GM18507 (cell line): ENCODE results near the gene SURF4.
"Not testable (repeated sequence)": the region's sequence is repeated elsewhere in the genome, so short reads cannot be mapped to it uniquely, and the experiment has no call there.

Experiments used
- DNase-seq: peaks from one replicate; pipeline ENCODE4 v3.0.0; 2011; ENCODE audit warnings: low read depth; ENCODE audit not compliant: insufficient read length; ENCODE audit errors: extremely low spot score
- FAIRE-seq: peaks from 2 replicates; lab custom pipeline; 2011; peaks lifted over from hg19 to GRCh38; lab: Jason Lieb, UNC

Gene SURF4

DNA sequence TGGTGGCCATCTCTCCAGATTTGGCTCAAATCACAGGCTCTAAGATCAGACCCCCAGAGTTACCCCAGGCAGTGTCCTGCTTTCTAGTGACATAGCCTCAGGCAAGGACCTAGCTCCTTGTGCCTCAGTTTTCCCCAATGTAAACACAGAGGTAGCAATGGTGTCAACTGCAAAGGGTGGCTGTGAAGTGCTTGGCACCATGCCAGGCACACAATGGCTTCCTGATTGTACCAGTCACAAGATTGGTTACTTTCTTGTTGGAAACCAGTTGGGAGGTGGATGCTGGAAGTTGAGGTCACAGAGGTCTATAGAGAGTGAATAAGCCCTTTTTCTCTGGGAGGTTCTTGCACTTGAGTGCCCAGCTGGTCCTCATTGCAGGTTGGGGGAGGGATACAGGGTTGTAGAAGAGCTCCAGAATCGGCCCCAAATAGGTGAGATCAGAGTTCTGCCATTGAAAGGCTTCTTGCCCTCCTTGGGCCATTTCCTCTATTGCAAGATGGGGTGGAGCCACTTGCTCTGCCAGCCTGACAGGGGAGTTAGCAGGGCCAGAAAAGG, 2.6 kb upstream of the SURF4 start:
- FAIRE-seq (no peak), DNase-seq (no peak)

DNA sequence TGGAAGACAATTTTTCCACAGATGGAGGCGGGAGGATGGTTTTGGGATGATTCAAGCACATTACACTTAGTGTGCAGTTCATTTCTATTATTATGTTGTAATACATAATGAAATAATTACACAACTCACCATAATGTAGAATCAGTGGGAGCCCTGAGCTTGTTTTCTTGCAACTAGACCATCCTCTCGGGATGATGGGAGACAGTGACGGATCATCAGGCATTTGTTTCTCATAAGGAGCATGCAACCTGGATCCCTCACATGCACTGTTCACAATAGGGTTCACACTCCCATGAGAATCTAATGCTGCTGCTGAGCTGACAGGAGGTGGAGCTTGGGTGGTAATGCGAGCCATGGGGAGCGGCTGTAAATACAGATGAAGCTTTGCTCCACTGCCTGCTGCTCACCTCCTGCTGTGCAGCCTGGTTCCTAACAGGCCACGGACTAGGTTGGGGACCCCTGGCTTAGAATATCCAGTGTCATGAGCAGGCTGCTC, 1.9 kb upstream of the SURF4 start:
- no peak for FAIRE-seq

GRCh38 chr9:133377280-133377679, 1.4 kb upstream of the SURF4 start:
- FAIRE-seq, DNase-seq: not testable (repeated sequence)

More for the DNA sequence above, 1.9 kb upstream of the SURF4 start:
- DNase-seq: no peak

DNA sequence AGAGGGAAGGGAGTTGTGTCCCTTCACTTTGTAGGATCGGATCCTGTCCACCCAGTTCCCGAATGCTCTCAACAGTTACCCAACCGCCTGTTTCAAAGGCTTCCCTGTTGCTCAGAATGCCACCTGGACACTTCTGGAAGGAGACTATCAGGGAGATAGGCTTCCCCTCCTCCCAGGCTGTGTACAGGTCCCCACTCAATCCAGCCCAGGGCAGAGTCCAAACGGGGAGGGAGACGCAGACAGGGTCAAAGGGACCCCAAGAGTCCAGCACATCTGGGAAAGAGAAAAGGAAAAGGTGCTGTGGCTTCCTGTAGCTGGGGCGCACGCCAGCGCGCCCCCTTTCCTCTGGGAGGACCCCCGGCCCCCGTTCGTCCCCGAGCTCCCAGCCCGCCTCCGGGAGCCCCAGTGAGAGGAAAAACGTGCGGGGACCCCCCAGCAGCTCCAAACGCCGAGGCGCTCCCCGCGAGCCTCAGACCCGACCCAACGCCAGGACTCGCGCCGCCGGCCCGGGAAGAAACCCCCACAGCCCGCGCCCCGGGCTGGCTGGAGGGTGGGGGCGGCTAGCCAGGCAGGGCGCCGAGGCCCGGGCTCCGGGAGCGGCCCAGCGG, 640 bp downstream of the SURF4 start:
- DNase-seq (no peak), FAIRE-seq (no peak)

GRCh38 chr9:133374612-133375115, 1.2 kb downstream of the SURF4 start:
- FAIRE-seq (no peak), DNase-seq (no peak)

DNA sequence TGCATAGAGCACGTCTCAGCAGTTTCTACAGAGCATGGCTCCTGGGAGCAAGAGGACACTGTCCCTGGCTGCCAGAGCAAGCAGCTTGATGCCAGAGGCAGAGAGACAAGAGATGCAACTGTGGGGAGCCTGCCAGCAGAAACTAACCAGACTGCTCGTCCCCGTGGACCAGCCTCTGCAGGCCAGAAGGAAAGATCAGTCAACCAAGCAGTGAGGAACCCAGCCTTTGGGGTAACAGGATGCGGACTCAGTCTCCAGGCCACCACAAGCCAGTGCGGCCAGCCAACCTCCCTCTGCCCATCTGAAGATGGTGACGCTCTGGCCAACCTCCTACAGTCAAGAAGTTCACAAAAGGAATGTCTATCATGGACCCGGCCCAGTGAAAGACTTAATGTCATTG, 3.7 kb downstream of the SURF4 start:
- FAIRE-seq (no peak), DNase-seq (no peak)

DNA sequence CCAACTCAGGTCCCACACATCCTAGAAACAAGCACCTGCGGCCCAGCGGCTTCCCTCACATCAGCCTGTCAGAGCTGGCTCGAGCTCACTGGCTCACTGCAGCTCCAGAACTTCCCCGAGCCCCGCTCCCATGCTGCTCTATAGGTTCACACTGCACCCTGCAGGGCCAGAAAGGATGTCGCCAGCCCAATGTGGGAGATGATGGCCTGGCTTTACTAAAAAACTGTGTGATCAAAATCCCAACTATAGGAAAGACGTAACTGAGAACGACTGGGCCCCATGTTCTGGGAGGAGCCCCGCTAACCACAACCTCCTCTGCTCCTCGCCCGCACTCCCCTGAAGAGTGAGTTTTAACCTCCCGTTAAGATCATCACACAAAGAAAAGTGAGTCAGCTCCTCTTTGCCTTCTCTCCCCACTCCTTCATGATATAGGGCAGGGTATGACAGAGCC, 4.6 kb downstream of the SURF4 start:
- DNase-seq (no peak), FAIRE-seq (no peak)

GRCh38 chr9:133370685-133371084, 5.2 kb downstream of the SURF4 start:
- DNase-seq (no peak), FAIRE-seq (no peak)

GRCh38 chr9:133369933-133370332, 5.9 kb downstream of the SURF4 start:
- no peak for FAIRE-seq
- no peak for DNase-seq

- no peak for FAIRE-seq
- no peak for DNase-seq
These were observed 6.4 kb downstream of the SURF4 start for GRCh38 chr9:133369422-133369821.

- FAIRE-seq: no peak
- no peak for DNase-seq
These were observed 7.5 kb downstream of the SURF4 start for GRCh38 chr9:133368249-133368881.

DNA sequence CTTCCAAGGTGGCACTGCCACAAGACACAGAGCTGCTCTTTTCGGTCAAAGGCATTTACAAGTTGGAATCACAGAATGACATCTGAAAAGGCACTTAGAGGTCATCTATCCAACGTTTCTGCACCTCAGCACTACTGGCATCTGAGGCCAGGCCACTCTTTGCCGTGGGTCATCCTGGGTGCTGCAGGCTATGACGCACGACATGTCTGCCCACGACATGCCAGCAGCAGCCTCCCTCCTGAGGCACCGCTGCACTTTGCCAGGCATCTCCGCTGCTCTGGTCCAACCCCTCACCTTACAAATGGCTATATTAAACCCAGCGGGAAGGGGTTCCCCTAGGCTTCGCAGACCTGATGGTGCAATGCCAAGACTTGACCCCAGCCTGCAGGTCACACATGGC, 8.1 kb downstream of the SURF4 start:
- DNase-seq: no peak
- no peak for FAIRE-seq

DNA sequence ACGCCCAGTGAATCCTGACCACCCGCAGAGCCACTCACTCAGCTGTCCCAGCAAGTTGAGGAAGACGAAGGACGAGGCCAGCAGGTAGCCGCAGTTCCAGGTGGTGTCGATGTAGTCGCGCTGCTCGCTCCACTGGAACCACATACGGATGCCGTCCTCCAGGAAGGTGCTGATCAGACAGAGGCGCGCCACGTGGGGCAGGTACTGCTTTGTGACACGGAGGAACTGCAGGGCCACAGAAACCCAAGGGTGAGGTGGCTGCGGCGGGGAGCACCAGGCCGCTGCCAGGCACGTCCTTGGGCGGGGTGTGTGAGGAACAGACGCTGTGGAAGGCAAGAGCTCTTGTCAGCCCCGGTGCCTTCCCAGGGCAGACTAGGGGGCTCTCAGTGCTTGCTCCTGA, 8.6 kb downstream of the SURF4 start:
- DNase-seq (no peak), FAIRE-seq (no peak)

DNA sequence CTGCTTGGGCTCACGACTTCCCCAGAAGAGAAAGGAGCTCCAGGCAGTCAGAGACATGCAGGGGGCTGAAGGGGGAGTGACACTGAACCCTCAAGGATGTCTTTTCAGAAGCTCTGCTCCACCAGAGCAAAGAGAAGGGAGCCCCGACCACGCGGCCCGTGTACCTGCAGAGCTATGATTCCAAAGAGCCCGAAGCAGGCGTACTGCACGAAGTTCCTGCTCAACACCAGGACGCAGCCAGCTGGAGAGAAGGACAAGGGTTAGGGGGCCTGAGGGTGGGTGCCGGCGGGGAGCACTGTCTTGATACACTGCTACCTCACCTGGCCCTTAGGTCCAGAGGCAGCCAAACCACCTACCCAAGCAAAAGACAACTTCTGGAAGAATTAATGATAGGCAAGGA, 9.4 kb downstream of the SURF4 start:
- no peak for FAIRE-seq
- DNase-seq: no peak

DNA sequence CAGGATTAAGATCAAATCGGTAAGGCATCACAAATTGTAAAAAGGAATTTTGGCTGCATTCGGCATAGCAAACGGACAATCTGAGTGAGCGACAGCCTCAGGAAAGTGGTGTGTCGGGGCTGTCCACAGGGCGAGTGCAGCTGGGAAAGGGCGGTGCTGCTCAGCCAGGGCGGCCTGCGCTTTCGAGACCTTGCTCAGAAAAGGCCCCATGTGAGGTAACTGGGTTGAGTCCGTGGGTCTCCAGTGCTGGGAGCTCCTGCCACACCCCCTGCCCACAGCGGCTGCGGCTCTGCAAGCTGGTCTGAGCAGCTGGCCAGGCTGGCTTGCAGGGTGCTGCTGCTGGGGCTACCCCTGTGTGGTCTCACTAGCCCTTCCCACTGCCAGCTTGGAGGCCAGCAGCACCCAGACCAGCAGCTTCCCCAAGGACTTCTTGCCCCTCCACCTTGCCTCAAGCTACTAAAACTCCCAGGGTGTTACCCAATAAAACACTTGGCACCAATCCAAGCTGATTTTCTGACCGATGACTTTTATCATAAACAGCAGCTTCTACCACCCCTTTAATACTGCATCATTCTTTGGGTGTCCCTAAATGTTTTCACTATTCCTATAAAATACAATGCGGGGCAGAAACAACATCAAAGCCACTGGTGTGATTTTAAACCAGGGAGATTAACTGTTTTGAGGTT, 13.4 kb downstream of the SURF4 start:
- no peak for DNase-seq
- FAIRE-seq: no peak

GRCh38 chr9:133361507-133362092, 14.3 kb downstream of the SURF4 start:
- no peak for FAIRE-seq

DNA sequence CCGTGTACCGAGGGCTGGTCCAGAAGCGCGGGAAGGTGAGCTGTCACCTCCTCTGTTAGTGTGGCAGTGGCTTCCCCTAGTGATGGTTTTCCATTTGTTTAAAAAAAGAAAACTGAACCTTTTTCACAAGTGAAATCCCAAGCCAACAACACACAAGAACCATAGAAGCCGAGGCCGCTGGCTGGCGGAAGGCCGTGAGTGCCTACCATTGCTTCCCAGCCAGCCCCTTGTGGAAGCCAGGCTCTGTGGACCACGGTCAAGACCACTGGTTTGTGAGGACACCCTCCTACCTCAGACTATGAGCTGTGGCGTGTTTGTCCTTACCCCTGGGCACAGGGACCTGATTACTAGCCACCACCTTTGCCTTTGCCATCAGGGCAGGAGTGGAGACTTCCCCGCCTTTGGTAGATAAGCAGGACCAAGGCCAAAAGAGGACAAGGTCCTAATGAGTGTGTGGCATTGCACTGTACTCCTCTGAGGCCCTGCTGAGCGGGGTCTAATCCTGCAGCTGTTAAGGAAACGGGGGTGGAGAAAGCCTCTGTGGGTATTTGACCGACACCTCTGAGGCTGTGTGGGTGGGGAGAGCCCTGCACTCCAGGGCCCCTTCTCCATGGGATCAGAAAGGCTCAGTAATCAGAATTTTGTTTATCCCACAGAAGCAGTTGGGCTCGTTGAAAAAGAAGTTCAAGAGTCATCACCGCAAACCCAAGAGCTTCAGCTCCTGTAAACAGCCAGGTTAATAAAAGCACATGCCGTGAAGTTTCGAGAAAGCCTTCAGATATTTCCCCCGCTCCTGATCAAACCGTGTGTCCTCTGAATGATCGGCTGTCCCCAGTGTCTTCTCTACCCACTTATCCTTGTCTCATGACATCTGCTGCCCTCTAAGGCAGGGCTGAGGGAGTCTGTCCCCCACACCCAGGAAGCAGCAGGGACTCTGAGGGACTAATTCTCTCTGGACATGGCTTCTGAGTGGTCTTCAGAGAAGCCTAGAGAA, 15.2 kb downstream of the SURF4 start:
- DNase-seq (no peak), FAIRE-seq (no peak)

More at GRCh38 chr9:133361507-133362092, 14.3 kb downstream of the SURF4 start:
- DNase-seq: no peak

DNA sequence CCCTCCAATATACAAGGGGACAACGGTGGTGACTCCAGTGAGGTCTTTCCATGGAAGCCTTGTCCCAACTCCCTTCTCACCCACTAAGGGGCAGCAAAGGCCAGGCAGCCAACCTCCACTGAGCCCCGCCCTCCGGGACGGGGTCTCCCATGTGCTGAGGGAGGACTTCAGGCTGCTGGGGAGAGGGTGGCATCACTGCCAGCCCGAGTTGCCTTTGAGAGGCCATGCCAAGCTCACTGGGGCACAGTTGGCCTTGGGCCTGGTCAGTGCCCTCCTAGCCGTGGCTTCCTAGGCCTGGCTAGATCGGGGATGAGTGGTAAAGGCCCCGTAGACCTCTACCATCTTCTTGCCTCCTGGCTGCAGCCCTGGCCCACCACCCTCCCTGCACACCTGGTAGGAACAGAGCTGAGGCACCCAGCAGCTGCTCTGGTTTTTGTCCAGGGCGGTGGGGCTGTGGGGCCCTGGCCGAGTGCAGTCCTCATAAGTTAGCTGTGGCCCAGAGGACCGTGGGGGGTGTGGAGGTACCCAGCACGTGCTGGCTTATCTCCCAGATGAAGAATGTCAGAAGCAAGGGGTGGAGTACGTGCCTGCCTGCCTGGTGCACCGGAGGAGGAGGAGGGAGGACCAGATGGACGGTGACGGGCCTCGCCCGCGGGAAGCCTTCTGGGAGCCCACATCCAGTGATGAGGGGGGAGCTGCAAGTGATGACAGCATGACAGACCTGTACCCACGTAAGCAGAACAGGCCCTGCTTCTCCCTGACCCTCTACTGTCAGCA, 16.3 kb downstream of the SURF4 start:
- DNase-seq (no peak), FAIRE-seq (no peak)
